Hepatocyte (in vitro differentiated cells): Measurements from ENCODE around the gene ZNF804A.

ENCODE experiments used
- CTCF ChIP-seq: fragments of 200-600 bp; sonication (generic); IDR thresholded peaks from 2 replicates; pipeline ENCODE4 v1.5.1; 2016; ENCODE audit warnings: antibody characterized with exemption, mild to moderate bottlenecking; ENCODE audit not compliant: poor library complexity
- EZH2phosphoT487 ChIP-seq: fragments of 200-600 bp; sonication (generic); IDR thresholded peaks from one replicate; pipeline ENCODE4 v1.6.1; 2018; ENCODE audit warnings: antibody characterized with exemption, mild to moderate bottlenecking, low read depth, moderate library complexity; ENCODE audit not compliant: unreplicated experiment, severe bottlenecking

- no peak for TF ChIP-seq EZH2phosphoT487
- TF ChIP-seq CTCF, result no peak
Measured at GRCh38 chr2:184610891-184611290, 12.6 kb downstream of the ZNF804A start.
